ENCODE results near the gene ARMC9.

ARMC9 gene

GRCh38 chr2:231384970-231385369, 186.5 kb downstream of the ARMC9 start:
- no peak for DNase-seq

GRCh38 chr2:231385429-231385828, 187.0 kb downstream of the ARMC9 start:
- no peak for DNase-seq

GRCh38 chr2:231386446-231386845, 188.0 kb downstream of the ARMC9 start:
- DNase-seq: no peak

GRCh38 chr2:231387904-231388724, 189.7 kb downstream of the ARMC9 start:
- DNase-seq: no peak

GRCh38 chr2:231388725-231389346, 190.4 kb downstream of the ARMC9 start:
- no peak for DNase-seq

- DNase-seq: no peak
Measured at GRCh38 chr2:231390667-231391066, 192.2 kb downstream of the ARMC9 start.

- peak; percentile 14 for DNase-seq
Measured at GRCh38 chr2:231391981-231392380, 193.6 kb downstream of the ARMC9 start.

GRCh38 chr2:231392431-231393148, 194.2 kb downstream of the ARMC9 start:
- no peak for DNase-seq

GRCh38 chr2:231393149-231394131, 195.0 kb downstream of the ARMC9 start:
- no peak for DNase-seq

- DNase-seq: no peak
Measured at GRCh38 chr2:231394211-231395141, 196.0 kb downstream of the ARMC9 start.

GRCh38 chr2:231395188-231396057, 197.0 kb downstream of the ARMC9 start, which contains the start of gene B3GNT7:
B3GNT7 (plus strand) TSS chr2:231395710; CDS start chr2:231395804, 94 bp downstream.
- DNase-seq: no peak

- no peak for DNase-seq
Measured at GRCh38 chr2:231396058-231396821, 197.8 kb downstream of the ARMC9 start.

- DNase-seq: no peak
Measured at GRCh38 chr2:231397011-231397927, 198.8 kb downstream of the ARMC9 start.

GRCh38 chr2:231397928-231398294, 199.5 kb downstream of the ARMC9 start:
- no peak for DNase-seq

- DNase-seq: no peak
Measured at GRCh38 chr2:231398585-231398984, 200.2 kb downstream of the ARMC9 start.

GRCh38 chr2:231399046-231399852, 200.8 kb downstream of the ARMC9 start:
- DNase-seq: no peak
